Measurements from ENCODE around the gene ATG16L2. TPM values are rescaled to one million over a fixed set of nuclear protein-coding genes. Genes with fewer than 3 reads are reported as not detected.

ATG16L2 gene
- total RNA-seq, 1 experiment from 2014 or later = 17.3 TPM

DNA sequence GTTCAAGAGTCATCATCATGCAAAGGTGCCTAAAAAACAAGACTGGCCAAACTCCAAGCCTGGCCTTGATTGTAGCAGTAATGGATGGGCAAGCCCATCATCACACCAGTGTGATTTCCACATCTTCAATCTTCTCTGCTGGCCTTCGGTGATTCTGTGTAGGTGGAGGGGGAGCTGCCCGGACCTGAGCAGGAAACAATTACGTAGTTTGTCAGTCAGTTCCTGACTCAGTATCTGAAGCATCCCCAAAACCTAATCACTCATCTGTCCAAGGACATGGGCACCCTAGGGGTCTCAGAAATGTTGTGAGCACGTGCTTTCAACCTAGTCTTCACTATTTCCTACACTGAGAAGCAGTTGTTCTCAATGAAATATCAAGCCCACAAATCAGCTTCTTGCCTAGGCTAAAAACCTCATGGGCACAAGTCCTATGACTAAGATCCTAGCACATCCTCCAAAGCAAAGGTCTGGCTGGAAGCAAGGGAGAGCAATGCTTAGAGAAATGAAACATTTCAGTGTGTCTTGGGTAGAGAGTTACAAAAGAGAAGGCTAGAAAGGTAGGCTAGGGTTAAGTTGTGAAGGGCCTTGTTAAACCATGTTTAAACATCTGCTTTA lies 24.6 kb downstream of the ATG16L2 start:
- Histone ChIP-seq H3K18ac (ENCODE audit: insufficient read length, low read depth, low read length) (no peak overlapping the region), H4K8ac (replicated peaks; ENCODE audit: insufficient read length, low read depth, low read length) (no peak overlapping the region), H4K91ac (ENCODE audit: insufficient read length, low read depth, low read length) (no peak overlapping the region), H3K9me3 (ENCODE audit: control insufficient read depth, low read depth, low read length) (no peaks in the 10 kb centered on the region), H2BK15ac (ENCODE audit: low read depth, low read length) (no peak overlapping the region), H3K23ac (ENCODE audit: insufficient read length, low read depth, low read length) (no peak overlapping the region), H2BK12ac (ENCODE audit: insufficient read length, low read depth, low read length) (no peak overlapping the region), H2AFZ (ENCODE audit: low read length) (no peak overlapping the region), H4K5ac (ENCODE audit: insufficient read length, low read depth, low read length) (no peak overlapping the region), H3K23me2 (ENCODE audit: insufficient read length, low read depth, low read length, poor library complexity, severe bottlenecking) (no peaks in the 10 kb centered on the region), H2BK20ac (ENCODE audit: low read depth, low read length, poor library complexity, severe bottlenecking) (no peak overlapping the region), H3T11ph (ENCODE audit: low read length) (no peak overlapping the region), H3K4me1 (ENCODE audit: insufficient read depth, low read length) (no peaks in the 10 kb centered on the region), H2BK120ac (ENCODE audit: low read depth, low read length, poor library complexity, severe bottlenecking) (no peak overlapping the region), H3K14ac (ENCODE audit: insufficient read depth, low read length) (no peak overlapping the region), H3K4me2 (ENCODE audit: insufficient read depth, insufficient read length, low read length) (no peak overlapping the region), H3K27me3 (ENCODE audit: insufficient read depth, low read length) (no peaks in the 10 kb centered on the region), H4K20me1 (ENCODE audit: control insufficient read depth, insufficient read depth, insufficient read length) (no peaks in the 10 kb centered on the region), H2BK5ac (ENCODE audit: insufficient read length, low read length) (no peak overlapping the region), H3K79me1 (ENCODE audit: insufficient read depth, low read depth, low read length, poor library complexity, severe bottlenecking) (no peaks in the 10 kb centered on the region), H3K9ac (ENCODE audit: extremely low read depth, insufficient read length, low read length) (no peak overlapping the region), H2AK5ac (ENCODE audit: insufficient read length, low read length) (no peak overlapping the region), H3K56ac (ENCODE audit: insufficient read length, low read depth, low read length) (no peak overlapping the region), H3K4ac (ENCODE audit: low read depth, low read length) (no peak overlapping the region), H3K27ac (ENCODE audit: insufficient read length, low read depth, low read length) (no peak overlapping the region), H3K79me2 (ENCODE audit: insufficient read depth, low read length) (no peaks in the 10 kb centered on the region)
- TF ChIP-seq, protein P1, sequence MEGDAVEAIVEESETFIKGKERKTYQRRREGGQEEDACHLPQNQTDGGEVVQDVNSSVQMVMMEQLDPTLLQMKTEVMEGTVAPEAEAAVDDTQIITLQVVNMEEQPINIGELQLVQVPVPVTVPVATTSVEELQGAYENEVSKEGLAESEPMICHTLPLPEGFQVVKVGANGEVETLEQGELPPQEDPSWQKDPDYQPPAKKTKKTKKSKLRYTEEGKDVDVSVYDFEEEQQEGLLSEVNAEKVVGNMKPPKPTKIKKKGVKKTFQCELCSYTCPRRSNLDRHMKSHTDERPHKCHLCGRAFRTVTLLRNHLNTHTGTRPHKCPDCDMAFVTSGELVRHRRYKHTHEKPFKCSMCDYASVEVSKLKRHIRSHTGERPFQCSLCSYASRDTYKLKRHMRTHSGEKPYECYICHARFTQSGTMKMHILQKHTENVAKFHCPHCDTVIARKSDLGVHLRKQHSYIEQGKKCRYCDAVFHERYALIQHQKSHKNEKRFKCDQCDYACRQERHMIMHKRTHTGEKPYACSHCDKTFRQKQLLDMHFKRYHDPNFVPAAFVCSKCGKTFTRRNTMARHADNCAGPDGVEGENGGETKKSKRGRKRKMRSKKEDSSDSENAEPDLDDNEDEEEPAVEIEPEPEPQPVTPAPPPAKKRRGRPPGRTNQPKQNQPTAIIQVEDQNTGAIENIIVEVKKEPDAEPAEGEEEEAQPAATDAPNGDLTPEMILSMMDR (conservative IDR thresholded peaks at IDR 0.05) = no peak
- Mint-ChIP-seq H3K36me3 (ENCODE audit: insufficient read depth in 1 of 3, low read depth in 3 of 3) (peaks cover 0 to 5% (median 0%) of the 10 kb centered on the region in 3 experiments; a peak in 1 of 7 replicates), H3K9me3 (no peaks in the 10 kb centered on the region), H3K4me3 (no peak overlapping the region), H3K27ac (peak overlapping the region in 1 of 3 experiments; percentile 3; a peak in 1 of 7 replicates), H3K4me1 (no peaks in the 10 kb centered on the region), H3K27me3 (ENCODE audit: low read depth) (no peaks in the 10 kb centered on the region)
- WGBS (ENCODE audit: extremely low coverage, insufficient read length, low lambda C conversion rate) = no CpG with 5 or more reads among the region's 4 CpGs
- DNase-seq = no peak
